HPDE6-E6E7 (cell line): Measurements from ENCODE around the gene COQ10A.

ENCODE experiments used
- DNase-seq: peaks from one replicate; pipeline ENCODE4 v3.0.0; 2011; ENCODE audit warnings: missing footprints; ENCODE audit errors: extremely low spot score

The COQ10A gene

GRCh38 chr12:56315622-56316473 is 49.1 kb downstream of the COQ10A start, which contains the start of gene CNPY2:
TSS of gene CNPY2 (minus strand) at chr12:56315988. CDS start at chr12:56315217, 771 bp downstream.
- peak; percentile 97 for DNase-seq

- no peak for DNase-seq
Observed at GRCh38 chr12:56317675-56318074, 50.9 kb downstream of the COQ10A start.
